Mesothelial cell of epicardium (in vitro differentiated cells): ENCODE measurements around the gene AIM2. TPM values are rescaled to one million over a fixed set of nuclear protein-coding genes. Genes with fewer than 3 reads are reported as not detected.

Experiments used
- DNase-seq, 2 experiments: peaks; one replicate each; pipeline ENCODE4 v3.0.0; 2021; ENCODE audit warnings: low spot score in 2 of 2; ENCODE audit not compliant: unreplicated experiment in 2 of 2
- H3K27ac Mint-ChIP-seq: 2 replicates; pipeline ENCODE4 v1.8.0; 2021; ENCODE audit warnings: mixed read lengths
- H3K27me3 Mint-ChIP-seq: 2 replicates; pipeline ENCODE4 v1.8.0; 2021; ENCODE audit warnings: low read depth, mixed read lengths
- H3K36me3 Mint-ChIP-seq: 2 replicates; pipeline ENCODE4 v1.8.0; 2021; ENCODE audit warnings: mixed read lengths
- H3K4me1 Mint-ChIP-seq: 2 replicates; pipeline ENCODE4 v1.8.0; 2021; ENCODE audit warnings: mixed read lengths
- H3K4me3 Mint-ChIP-seq: 2 replicates; pipeline ENCODE4 v1.8.0; 2021; ENCODE audit warnings: mild to moderate bottlenecking, moderate library complexity, mixed read lengths
- H3K9me3 Mint-ChIP-seq: 2 replicates; pipeline ENCODE4 v1.8.0; 2021; ENCODE audit warnings: mixed read lengths
- CTCF ChIP-seq: fragments of 200-600 bp; sonication (generic); IDR thresholded peaks from one replicate; pipeline ENCODE4 v1.5.0; 2021; ENCODE audit warnings: antibody characterized with exemption; ENCODE audit not compliant: unreplicated experiment
- total RNA-seq: library from RNA; stranded (reverse); gene quantifications from 3 replicates; pipeline ENCODE4 v1.2.1, GENCODE V29; 2021

The AIM2 gene
- total RNA-seq, 1 donor from 2014 or later = 0.96 TPM

DNA sequence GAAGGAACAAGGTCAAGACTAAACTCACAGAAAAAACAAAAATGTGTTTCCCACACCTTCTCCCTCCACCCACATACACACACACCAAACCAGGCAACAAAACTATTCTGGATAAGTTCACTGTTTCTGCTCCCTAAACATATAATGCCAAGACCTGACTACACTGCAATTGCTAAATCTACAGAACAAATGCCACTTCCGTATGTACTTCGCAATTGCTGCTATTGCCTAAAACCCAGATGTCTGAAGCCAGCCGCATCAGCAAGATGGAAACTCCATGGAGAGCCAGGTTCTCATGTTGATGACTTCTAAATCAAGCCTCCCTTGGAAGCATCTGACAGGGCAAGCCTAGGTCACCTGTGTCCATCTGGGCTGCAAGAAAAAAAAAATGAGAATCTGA lies 8.3 kb upstream of the AIM2 start:
- no peaks in the 10 kb centered on the region for H3K27me3 Mint-ChIP-seq
- DNase-seq = no peak
- H3K27ac Mint-ChIP-seq = no peak overlapping the region
- H3K9me3 Mint-ChIP-seq = no peaks in the 10 kb centered on the region
- no peak overlapping the region for H3K4me3 Mint-ChIP-seq
- no peaks in the 10 kb centered on the region for H3K36me3 Mint-ChIP-seq
- no peaks in the 10 kb centered on the region for H3K4me1 Mint-ChIP-seq
- no peak for TF ChIP-seq CTCF

- Mint-ChIP-seq H3K9me3 (no peaks in the 10 kb centered on the region), H3K4me3 (no peak overlapping the region), H3K4me1 (no peaks in the 10 kb centered on the region), H3K27me3 (no peaks in the 10 kb centered on the region), H3K27ac (no peak overlapping the region), H3K36me3 (no peaks in the 10 kb centered on the region)
- no peak for DNase-seq
- TF ChIP-seq CTCF = no peak
Measured at GRCh38 chr1:159084152-159084551, 7.6 kb upstream of the AIM2 start.

DNA sequence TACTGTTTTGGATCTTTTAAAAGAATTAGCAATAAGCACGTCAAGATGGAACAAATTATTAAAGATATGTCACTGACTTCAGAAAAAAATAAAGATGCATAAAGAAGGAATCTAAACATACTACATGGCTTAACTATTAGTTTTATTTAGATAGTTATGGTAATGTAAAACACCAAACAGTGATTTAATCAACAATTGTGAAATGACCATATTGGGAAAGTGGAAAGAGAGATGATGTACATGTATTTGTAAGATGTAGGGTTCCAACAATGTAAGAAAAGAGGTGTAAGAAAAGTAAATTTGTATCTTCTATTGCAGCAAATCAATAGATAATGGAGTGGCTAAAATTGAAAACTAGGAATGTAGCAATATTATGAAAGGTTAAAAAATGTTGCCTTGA lies 6.4 kb upstream of the AIM2 start:
- no peak overlapping the region for H3K4me3 Mint-ChIP-seq
- no peak overlapping the region for H3K27ac Mint-ChIP-seq
- TF ChIP-seq CTCF = no peak
- H3K27me3 Mint-ChIP-seq = no peaks in the 10 kb centered on the region
- H3K36me3 Mint-ChIP-seq = no peaks in the 10 kb centered on the region
- H3K4me1 Mint-ChIP-seq = no peaks in the 10 kb centered on the region
- no peak for DNase-seq
- H3K9me3 Mint-ChIP-seq = no peaks in the 10 kb centered on the region

DNA sequence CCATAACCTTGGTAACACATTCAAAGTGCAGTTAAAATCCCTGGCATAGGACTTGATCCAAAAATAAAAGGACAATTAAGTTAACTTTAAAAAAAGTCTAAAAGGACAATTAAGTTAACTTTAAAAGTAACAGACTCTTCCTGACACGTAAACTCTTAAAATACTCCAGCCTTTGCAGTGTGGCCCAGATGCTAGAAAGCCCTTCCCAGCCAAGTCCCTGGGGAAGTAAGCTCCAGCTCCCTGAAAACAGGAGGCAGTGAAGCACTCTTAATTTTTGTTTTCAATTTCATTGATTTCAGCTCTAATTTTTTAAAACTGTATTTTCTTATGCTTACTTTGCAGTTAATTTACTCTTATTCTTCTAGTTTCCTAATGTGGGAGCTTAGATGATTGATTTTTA lies 5.1 kb upstream of the AIM2 start:
- Mint-ChIP-seq H3K36me3 (no peaks in the 10 kb centered on the region), H3K27me3 (peaks cover 3% of the 10 kb centered on the region), H3K4me1 (no peaks in the 10 kb centered on the region), H3K4me3 (no peak overlapping the region), H3K27ac (no peak overlapping the region), H3K9me3 (no peaks in the 10 kb centered on the region)
- TF ChIP-seq CTCF = no peak
- no peak for DNase-seq

DNA sequence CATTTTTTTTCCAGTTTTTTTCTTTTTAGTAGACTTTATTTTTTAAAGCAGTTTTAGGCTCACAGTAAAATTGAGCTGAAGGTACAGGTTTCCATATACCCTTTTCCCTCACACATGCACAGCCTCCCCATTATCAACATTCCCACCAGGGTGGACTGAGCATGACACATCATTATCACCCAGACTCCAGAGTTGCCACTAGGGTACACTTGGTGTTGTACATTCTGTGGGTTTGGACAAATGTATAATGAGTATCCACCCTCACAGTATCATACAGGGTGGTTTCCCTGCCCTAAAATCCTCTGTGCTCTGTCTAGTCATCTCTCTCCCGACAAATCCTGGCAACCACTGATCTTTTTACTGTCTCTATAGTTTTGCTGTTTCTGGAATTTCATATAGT lies 3.0 kb upstream of the AIM2 start:
- no peak for TF ChIP-seq CTCF
- Mint-ChIP-seq H3K27ac (no peak overlapping the region), H3K4me3 (no peak overlapping the region), H3K27me3 (peaks cover 3% of the 10 kb centered on the region), H3K36me3 (no peaks in the 10 kb centered on the region), H3K9me3 (no peaks in the 10 kb centered on the region), H3K4me1 (no peaks in the 10 kb centered on the region)
- DNase-seq = no peak
